OCI-LY3 (cell line): ENCODE results near the gene SHISA7.

Source experiments
- H2AFZ ChIP-seq: fragments of 200-600, 300-600 bp; shearing (Covaris generic); 2 replicates; pipeline ENCODE4 v1.6.0; 2014; ENCODE audit warnings: antibody characterized with exemption, low read depth, low read length
- H3K27ac ChIP-seq: fragments of 200-600, 300-600 bp; sonication (generic); 2 replicates; pipeline ENCODE4 v1.5.1; 2014; ENCODE audit warnings: mild to moderate bottlenecking, low read length, moderate library complexity, mixed read lengths
- H3K27me3 ChIP-seq: fragments of 200-600, 300-600 bp; sonication (generic); 2 replicates; pipeline ENCODE4 v1.6.1; 2014; ENCODE audit warnings: low read depth, low read length, mixed read lengths
- H3K36me3 ChIP-seq: fragments of 200-600, 300-600 bp; sonication (generic); replicated peaks from 2 replicates; pipeline ENCODE3; 2014; ENCODE audit warnings: low read depth, low read length, mixed read lengths
- H3K4me1 ChIP-seq: fragments of 300-600, 200-600 bp; sonication (generic); 2 replicates; pipeline ENCODE4 v1.6.1; 2014; ENCODE audit warnings: low read length, mixed read lengths
- H3K4me2 ChIP-seq: fragments of 200-600, 300-600 bp; sonication (generic); 2 replicates; pipeline ENCODE4 v1.6.1; 2014; ENCODE audit warnings: low read length, mixed read lengths
- H3K4me3 ChIP-seq: fragments of 300-600, 200-600 bp; sonication (generic); 2 replicates; pipeline ENCODE4 v1.5.1; 2014; ENCODE audit warnings: antibody characterized with exemption, mild to moderate bottlenecking, low read length, moderate library complexity
- H3K79me2 ChIP-seq: fragments of 300-600, 200-600 bp; shearing (Covaris generic); 2 replicates; pipeline ENCODE4 v1.6.1; 2014; ENCODE audit warnings: mild to moderate bottlenecking, low read length, mixed read lengths
- H3K9ac ChIP-seq: fragments of 300-600, 200-600 bp; shearing (Covaris generic); 2 replicates; pipeline ENCODE4 v1.6.0; 2014; ENCODE audit warnings: mild to moderate bottlenecking, low read length, moderate library complexity
- H3K9me3 ChIP-seq: fragments of 200-600, 300-600 bp; shearing (Covaris generic); 2 replicates; pipeline ENCODE4 v1.6.1; 2014; ENCODE audit warnings: low read length, mixed read lengths; ENCODE audit not compliant: insufficient read depth
- H4K20me1 ChIP-seq: fragments of 200-600, 300-600 bp; sonication (generic); 2 replicates; pipeline ENCODE4 v1.6.1; 2016; ENCODE audit warnings: low read length, mixed read lengths; ENCODE audit not compliant: insufficient read depth
- CTCF ChIP-seq: fragments of 200-600, 300-600 bp; sonication (generic); IDR thresholded peaks from 2 replicates; pipeline ENCODE4 v1.5.1; 2014; ENCODE audit warnings: antibody characterized with exemption, low read length, low read depth
- EZH2phosphoT487 ChIP-seq: fragments of 200-600 bp; shearing (Covaris generic); IDR thresholded peaks from 2 replicates; pipeline ENCODE4 v1.6.1; 2018; ENCODE audit warnings: antibody characterized with exemption, mixed run types, low read depth

Gene SHISA7

GRCh38 chr19:55382013-55382412 is 61.1 kb downstream of the SHISA7 start:
- Histone ChIP-seq H3K4me3 (no peak overlapping the region), H4K20me1 (peaks cover 10% of the 10 kb centered on the region), H2AFZ (no peak overlapping the region), H3K27me3 (no peaks in the 10 kb centered on the region), H3K36me3 (peaks cover 23% of the 10 kb centered on the region), H3K9ac (no peak overlapping the region), H3K9me3 (no peaks in the 10 kb centered on the region), H3K79me2 (peaks cover 45% of the 10 kb centered on the region), H3K4me2 (peak overlapping the region; percentile 95; the same call in 1 of the 2 replicates), H3K27ac (no peak overlapping the region), H3K4me1 (peaks cover 23% of the 10 kb centered on the region)
- TF ChIP-seq CTCF (no peak), EZH2phosphoT487 (no peak)

- H3K27ac ChIP-seq, result no peak overlapping the region
- H3K9ac ChIP-seq, result no peak overlapping the region
- H3K4me1 ChIP-seq, result peaks cover 18% of the 10 kb centered on the region
- no peaks in the 10 kb centered on the region for H3K9me3 ChIP-seq
- H3K79me2 ChIP-seq, result peaks cover 23% of the 10 kb centered on the region
- TF ChIP-seq EZH2phosphoT487 (no peak), CTCF (no peak)
- no peaks in the 10 kb centered on the region for H4K20me1 ChIP-seq
- 0 out of 2 replicates have a peak, but pooled peaks cover under 1% of the 10 kb centered on the region for H3K27me3 ChIP-seq
- no peak overlapping the region for H3K4me3 ChIP-seq
- H2AFZ ChIP-seq, result no peak overlapping the region
- H3K36me3 ChIP-seq, result peaks cover 11% of the 10 kb centered on the region
- H3K4me2 ChIP-seq, result no peak overlapping the region
Observed at GRCh38 chr19:55379174-55379573, 63.9 kb downstream of the SHISA7 start.
